ENCODE data around the gene HSPG2. TPM values are rescaled to one million over a fixed set of nuclear protein-coding genes. Genes with fewer than 3 reads are reported as not detected.
"Not testable (repeated sequence)": the region's sequence is repeated elsewhere in the genome, so short reads cannot be mapped to it uniquely, and the experiment has no call there.

Gene HSPG2
- total RNA-seq, 2 donors from 2014 or later: 684 to 846 TPM

- H3K27ac ChIP-seq: peak overlapping the region; percentile 95 to 99
- ATAC-seq (ENCODE audit: insufficient number of reproducible peaks, low FRiP score, low read depth) (no peak), DNase-seq (ENCODE audit: low spot score) (no peak)
- H3K9me3 ChIP-seq: no peaks in the 10 kb centered on the region
- no peaks in the 10 kb centered on the region for H3K36me3 ChIP-seq
- no peak overlapping the region for H3K4me3 ChIP-seq
- peaks cover 70 to 98% of the 10 kb centered on the region in 2 donors for H3K4me1 ChIP-seq (ENCODE audit: control insufficient read depth in 1 of 2, low read depth in 2 of 2)
- TF ChIP-seq CTCF (IDR thresholded peaks at IDR 0.05): no peak
- H3K27me3 ChIP-seq (replicated peaks; ENCODE audit: insufficient read depth): no peaks in the 10 kb centered on the region
These were observed 12.6 kb downstream of the HSPG2 start for GRCh38 chr1:21924503-21925005.

- no peak overlapping the region for H3K4me3 ChIP-seq
- DNase-seq (ENCODE audit: low spot score) (no peak), ATAC-seq (ENCODE audit: insufficient number of reproducible peaks, low FRiP score, low read depth) (no peak)
- no peaks in the 10 kb centered on the region for H3K27me3 ChIP-seq (replicated peaks; ENCODE audit: insufficient read depth)
- TF ChIP-seq CTCF (IDR thresholded peaks at IDR 0.05): no peak
- H3K36me3 ChIP-seq: no peaks in the 10 kb centered on the region
- no peaks in the 10 kb centered on the region for H3K9me3 ChIP-seq
- H3K4me1 ChIP-seq (ENCODE audit: control insufficient read depth in 1 of 2, low read depth in 2 of 2): peaks cover 61 to 93% of the 10 kb centered on the region in 2 donors
- peak overlapping the region; percentile 95 to 99 for H3K27ac ChIP-seq
These were observed 14.8 kb downstream of the HSPG2 start for GRCh38 chr1:21922090-21923013.

- DNase-seq (ENCODE audit: low spot score) (no peak), ATAC-seq (ENCODE audit: insufficient number of reproducible peaks, low FRiP score, low read depth) (no peak)
- Histone ChIP-seq H3K27ac (peak overlapping the region; percentile 95 to 99), H3K36me3 (no peaks in the 10 kb centered on the region), H3K4me1 (ENCODE audit: control insufficient read depth in 1 of 2, low read depth in 2 of 2) (peaks cover 55 to 91% of the 10 kb centered on the region in 2 donors), H3K9me3 (no peaks in the 10 kb centered on the region), H3K4me3 (no peak overlapping the region), H3K27me3 (replicated peaks; ENCODE audit: insufficient read depth) (no peaks in the 10 kb centered on the region)
- TF ChIP-seq CTCF (IDR thresholded peaks at IDR 0.05): no peak
These were observed 15.8 kb downstream of the HSPG2 start for GRCh38 chr1:21921100-21921875.

- no peaks in the 10 kb centered on the region for H3K27me3 ChIP-seq (replicated peaks; ENCODE audit: insufficient read depth)
- no peak for TF ChIP-seq CTCF (IDR thresholded peaks at IDR 0.05)
- ATAC-seq (ENCODE audit: insufficient number of reproducible peaks, low FRiP score, low read depth): no peak
- H3K4me3 ChIP-seq: peak overlapping the region; percentile 18
- no peaks in the 10 kb centered on the region for H3K36me3 ChIP-seq
- no peaks in the 10 kb centered on the region for H3K9me3 ChIP-seq
- no peak for DNase-seq (ENCODE audit: low spot score)
- peaks cover 54 to 91% of the 10 kb centered on the region in 2 donors for H3K4me1 ChIP-seq (ENCODE audit: control insufficient read depth in 1 of 2, low read depth in 2 of 2)
- H3K27ac ChIP-seq: peak overlapping the region; percentile 95 to 99
These were observed 17.6 kb downstream of the HSPG2 start for GRCh38 chr1:21919520-21919919.

- not testable (repeated sequence) for H3K36me3 ChIP-seq; DNase-seq (ENCODE audit: low spot score); ATAC-seq (ENCODE audit: insufficient number of reproducible peaks, low FRiP score, low read depth); H3K4me3 ChIP-seq; H3K9me3 ChIP-seq; H3K27me3 ChIP-seq (replicated peaks; ENCODE audit: insufficient read depth)
- peaks cover 56 to 91% of the 10 kb centered on the region in 2 donors for H3K4me1 ChIP-seq (ENCODE audit: control insufficient read depth in 1 of 2, low read depth in 2 of 2)
- H3K27ac ChIP-seq: peak overlapping the region; percentile 95 to 99
These were observed 19.9 kb downstream of the HSPG2 start for GRCh38 chr1:21917239-21917631.

Data from thoracic aorta (tissue), 2 donors.